Stomach smooth muscle (tissue), 2 donors: Measurements from ENCODE around the gene PHLDB2.

Experiments
- H3K27ac ChIP-seq: one replicate; pipeline ENCODE4 v1.7.0; 2013; ENCODE audit warnings: mild to moderate bottlenecking, low read length, inconsistent platforms
- H3K27me3 ChIP-seq, 2 donors: one replicate each; pipeline ENCODE4 v1.7.0; 2013; ENCODE audit warnings: low read length in 2 of 2; ENCODE audit not compliant: insufficient read depth in 2 of 2, control insufficient read depth in 1 of 2
- H3K36me3 ChIP-seq, 2 donors: one replicate each; pipeline ENCODE4 v1.7.0; 2013; ENCODE audit warnings: low read length in 2 of 2; ENCODE audit not compliant: control insufficient read depth in 2 of 2, insufficient read depth in 2 of 2
- H3K4me1 ChIP-seq: one replicate; pipeline ENCODE4 v1.7.0; 2013; ENCODE audit warnings: low read length; ENCODE audit not compliant: control insufficient read depth, insufficient read depth
- H3K4me3 ChIP-seq, 2 donors: one replicate each; pipeline ENCODE4 v1.7.0; 2013; ENCODE audit warnings: low read length in 2 of 2
- H3K9ac ChIP-seq, 2 donors: one replicate each; pipeline ENCODE4 v1.7.0; 2013; ENCODE audit warnings: low read length in 2 of 2, mild to moderate bottlenecking in 1 of 2
- H3K9me3 ChIP-seq, 2 donors: one replicate each; pipeline ENCODE4 v1.7.0; 2013; ENCODE audit warnings: low read length in 2 of 2; ENCODE audit not compliant: control insufficient read depth in 2 of 2
- donor health status: healthy.
- donor health status: Pancreatic carcinoma.

The PHLDB2 gene

DNA sequence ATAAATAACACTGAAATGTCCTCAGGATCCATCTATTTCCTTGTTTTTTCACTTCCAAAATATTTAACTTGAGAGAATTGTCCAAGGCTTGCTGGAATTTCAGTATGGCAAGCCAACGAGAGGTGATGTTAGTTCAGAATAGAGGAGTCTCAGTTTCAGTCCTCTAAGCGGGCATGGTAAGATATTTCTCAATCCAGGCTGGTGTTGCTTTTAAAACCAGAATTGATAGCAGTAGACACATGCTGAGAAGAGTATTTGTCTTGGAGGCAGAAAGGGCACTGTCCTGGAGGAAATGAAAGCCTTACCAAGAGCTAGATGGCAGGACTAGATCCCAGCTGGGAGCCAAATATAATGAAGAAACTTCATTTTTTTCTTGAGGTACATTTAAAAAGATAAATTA lies 23.1 kb downstream of the PHLDB2 start:
- Histone ChIP-seq H3K27ac (no peak overlapping the region), H3K9ac (no peak overlapping the region), H3K27me3 (no peaks in the 10 kb centered on the region), H3K36me3 (peaks cover 10 to 19% of the 10 kb centered on the region in 2 donors), H3K4me3 (no peak overlapping the region), H3K4me1 (no peaks in the 10 kb centered on the region), H3K9me3 (no peaks in the 10 kb centered on the region)

GRCh38 chr3:111882799-111883198 lies 23.7 kb downstream of the PHLDB2 start:
- Histone ChIP-seq H3K4me3 (no peak overlapping the region), H3K36me3 (peaks cover 10 to 19% of the 10 kb centered on the region in 2 donors), H3K9me3 (no peaks in the 10 kb centered on the region), H3K4me1 (no peaks in the 10 kb centered on the region), H3K27me3 (no peaks in the 10 kb centered on the region), H3K9ac (no peak overlapping the region), H3K27ac (no peak overlapping the region)

- H3K4me3 ChIP-seq = no peak overlapping the region
- H3K4me1 ChIP-seq = no peaks in the 10 kb centered on the region
- no peaks in the 10 kb centered on the region for H3K9me3 ChIP-seq
- H3K27me3 ChIP-seq = no peaks in the 10 kb centered on the region
- H3K9ac ChIP-seq = no peak overlapping the region
- H3K36me3 ChIP-seq = peaks cover 10 to 19% of the 10 kb centered on the region in 2 donors
- no peak overlapping the region for H3K27ac ChIP-seq
Observed at GRCh38 chr3:111884411-111885018, 25.4 kb downstream of the PHLDB2 start.

- Histone ChIP-seq H3K4me3 (no peak overlapping the region), H3K27ac (no peak overlapping the region), H3K9me3 (no peaks in the 10 kb centered on the region), H3K36me3 (peaks cover 10 to 19% of the 10 kb centered on the region in 2 donors), H3K9ac (no peak overlapping the region), H3K4me1 (peaks cover 4% of the 10 kb centered on the region), H3K27me3 (no peaks in the 10 kb centered on the region)
Observed at GRCh38 chr3:111885578-111885977, 26.5 kb downstream of the PHLDB2 start.

DNA sequence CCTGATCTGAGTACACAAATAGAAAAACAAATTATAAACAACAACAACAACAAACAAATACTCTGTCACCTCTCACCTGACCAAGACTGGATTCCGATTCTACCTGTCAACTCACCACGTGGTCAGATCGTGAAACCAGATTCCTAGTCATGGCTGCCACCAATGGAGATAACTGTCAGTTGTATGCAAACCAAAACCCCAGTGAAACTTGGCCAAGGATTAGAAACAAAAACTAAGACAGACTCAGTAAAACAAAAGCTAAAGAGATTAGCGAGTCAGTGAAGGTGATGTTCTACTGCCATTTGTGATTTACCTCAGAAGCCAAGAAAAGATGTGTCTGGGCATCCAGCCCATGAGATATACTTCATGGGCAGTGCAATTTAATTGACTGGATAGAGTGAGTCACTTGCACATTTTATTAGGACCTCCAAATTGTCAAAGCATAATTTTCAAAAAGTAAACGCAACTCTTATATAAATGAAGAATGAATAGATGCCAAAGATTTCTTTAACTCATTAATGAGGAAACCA lies 31.1 kb downstream of the PHLDB2 start:
- Histone ChIP-seq H3K4me1 (peaks cover 4% of the 10 kb centered on the region), H3K36me3 (peaks cover 2 to 8% of the 10 kb centered on the region in 2 donors), H3K9me3 (no peaks in the 10 kb centered on the region), H3K27me3 (no peaks in the 10 kb centered on the region), H3K27ac (no peak overlapping the region), H3K9ac (no peak overlapping the region), H3K4me3 (no peak overlapping the region)

DNA sequence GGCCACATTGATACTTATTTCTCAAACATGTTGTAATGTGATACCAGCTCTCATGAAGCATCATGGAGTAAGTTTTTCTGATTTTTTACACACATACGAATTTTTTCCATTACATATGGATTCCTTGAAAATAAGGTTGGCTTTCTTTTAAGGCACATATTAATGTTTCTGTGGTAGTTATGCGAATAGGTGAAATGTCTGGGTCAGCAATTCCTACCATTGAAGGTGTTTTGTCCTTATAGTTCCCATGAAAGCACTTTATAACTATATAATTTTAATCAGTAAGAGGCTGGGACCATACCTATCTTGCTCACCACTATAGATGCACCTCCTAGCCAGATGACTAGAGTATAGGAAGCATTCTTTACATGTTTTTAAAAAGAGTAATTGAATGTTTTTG lies 33.0 kb downstream of the PHLDB2 start:
- no peak overlapping the region for H3K9ac ChIP-seq
- no peaks in the 10 kb centered on the region for H3K27me3 ChIP-seq
- peaks cover 0 to 2% of the 10 kb centered on the region in 2 donors for H3K36me3 ChIP-seq
- H3K27ac ChIP-seq = no peak overlapping the region
- H3K9me3 ChIP-seq = no peaks in the 10 kb centered on the region
- H3K4me3 ChIP-seq = no peak overlapping the region
- peaks cover 4% of the 10 kb centered on the region for H3K4me1 ChIP-seq

DNA sequence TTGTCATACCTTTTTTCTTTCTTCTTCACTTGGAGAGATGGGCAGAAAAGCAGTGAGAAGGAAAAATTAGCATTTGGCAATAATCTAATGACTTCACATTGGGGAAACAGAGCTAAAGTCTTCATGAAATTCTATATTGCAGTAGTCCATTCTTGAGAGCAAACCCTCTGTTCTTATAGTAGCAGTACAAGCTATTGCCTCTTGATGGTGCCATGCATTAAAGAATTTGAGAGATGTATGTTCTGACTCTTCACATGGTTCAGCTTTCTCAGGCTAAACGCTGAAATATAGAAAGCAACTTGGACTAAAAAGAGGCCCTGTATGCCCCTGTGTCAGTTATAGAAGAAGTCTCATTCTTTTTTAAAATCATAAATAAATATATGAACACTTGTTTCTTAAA lies 36.0 kb downstream of the PHLDB2 start:
- Histone ChIP-seq H3K27me3 (no peaks in the 10 kb centered on the region), H3K27ac (no peak overlapping the region), H3K4me1 (peaks cover 2% of the 10 kb centered on the region), H3K36me3 (peaks cover 0 to 2% of the 10 kb centered on the region in 2 donors), H3K9me3 (no peaks in the 10 kb centered on the region), H3K9ac (no peak overlapping the region), H3K4me3 (no peak overlapping the region)

GRCh38 chr3:111899966-111900365 lies 40.9 kb downstream of the PHLDB2 start:
- H3K9me3 ChIP-seq = no peaks in the 10 kb centered on the region
- H3K36me3 ChIP-seq = no peaks in the 10 kb centered on the region
- H3K27me3 ChIP-seq = no peaks in the 10 kb centered on the region
- H3K9ac ChIP-seq = no peak overlapping the region
- H3K4me1 ChIP-seq = peaks cover 8% of the 10 kb centered on the region
- no peak overlapping the region for H3K27ac ChIP-seq
- H3K4me3 ChIP-seq = no peak overlapping the region

DNA sequence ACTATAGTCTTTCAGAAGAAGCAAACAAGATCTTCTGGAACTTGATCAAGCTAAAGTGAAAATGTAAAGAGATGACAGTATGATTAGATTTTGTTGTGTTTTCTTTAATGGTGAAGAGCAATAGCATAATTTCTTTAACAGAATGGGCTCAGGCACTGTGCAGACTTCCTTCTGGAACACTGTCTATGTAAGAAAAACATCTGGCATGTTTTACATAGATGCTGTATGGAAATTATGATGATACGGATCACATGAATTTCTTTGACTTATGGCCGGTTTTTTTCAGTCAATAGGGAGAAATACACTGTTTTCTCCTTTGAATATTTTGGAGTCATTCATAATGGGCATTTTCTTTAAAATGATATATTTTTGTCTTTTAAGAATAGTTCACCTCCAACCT lies 42.6 kb downstream of the PHLDB2 start:
- Histone ChIP-seq H3K9ac (no peak overlapping the region), H3K36me3 (peaks cover 0 to 2% of the 10 kb centered on the region in 2 donors), H3K27me3 (no peaks in the 10 kb centered on the region), H3K4me3 (no peak overlapping the region), H3K4me1 (peaks cover 10% of the 10 kb centered on the region), H3K27ac (no peak overlapping the region), H3K9me3 (no peaks in the 10 kb centered on the region)

DNA sequence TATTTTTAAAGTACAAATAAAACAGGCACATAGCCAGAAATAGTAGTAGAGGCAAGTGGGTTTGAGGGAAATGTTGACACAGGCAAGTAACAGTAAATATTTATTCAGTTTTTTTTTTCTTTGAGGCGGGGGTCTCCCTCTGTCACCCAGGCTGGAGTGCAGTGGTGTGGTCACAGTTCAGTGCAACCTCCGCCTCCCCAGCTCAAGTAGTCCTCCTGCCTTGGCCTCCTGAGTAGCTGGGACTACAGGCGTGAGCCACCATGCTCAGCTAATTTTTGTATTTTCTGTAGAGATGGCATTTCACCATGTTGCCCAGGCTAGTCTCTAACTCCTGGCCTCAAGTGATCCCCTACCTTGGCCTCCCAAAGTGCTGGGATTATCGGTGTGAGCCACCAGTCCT lies 43.5 kb downstream of the PHLDB2 start:
- H3K9me3 ChIP-seq = no peaks in the 10 kb centered on the region
- H3K27me3 ChIP-seq = no peaks in the 10 kb centered on the region
- no peak overlapping the region for H3K27ac ChIP-seq
- H3K9ac ChIP-seq = no peak overlapping the region
- peaks cover 10% of the 10 kb centered on the region for H3K4me1 ChIP-seq
- H3K36me3 ChIP-seq = peaks cover 0 to 2% of the 10 kb centered on the region in 2 donors
- no peak overlapping the region for H3K4me3 ChIP-seq

- H3K4me1 ChIP-seq = peaks cover 10% of the 10 kb centered on the region
- H3K4me3 ChIP-seq = no peak overlapping the region
- H3K27me3 ChIP-seq = no peaks in the 10 kb centered on the region
- H3K9me3 ChIP-seq = no peaks in the 10 kb centered on the region
- H3K27ac ChIP-seq = no peak overlapping the region
- peaks cover 0 to 2% of the 10 kb centered on the region in 2 donors for H3K36me3 ChIP-seq
- no peak overlapping the region for H3K9ac ChIP-seq
Observed at GRCh38 chr3:111903067-111903511, 44.0 kb downstream of the PHLDB2 start.
